ENCODE measurements around the gene STARD8. TPM values are rescaled to one million over a fixed set of nuclear protein-coding genes. Genes with fewer than 3 reads are reported as not detected.

The STARD8 gene
- total and polyA plus RNA-seq, 3 donors from 2014 or later = 2.3 to 4.0 (median 3.1) TPM

DNA sequence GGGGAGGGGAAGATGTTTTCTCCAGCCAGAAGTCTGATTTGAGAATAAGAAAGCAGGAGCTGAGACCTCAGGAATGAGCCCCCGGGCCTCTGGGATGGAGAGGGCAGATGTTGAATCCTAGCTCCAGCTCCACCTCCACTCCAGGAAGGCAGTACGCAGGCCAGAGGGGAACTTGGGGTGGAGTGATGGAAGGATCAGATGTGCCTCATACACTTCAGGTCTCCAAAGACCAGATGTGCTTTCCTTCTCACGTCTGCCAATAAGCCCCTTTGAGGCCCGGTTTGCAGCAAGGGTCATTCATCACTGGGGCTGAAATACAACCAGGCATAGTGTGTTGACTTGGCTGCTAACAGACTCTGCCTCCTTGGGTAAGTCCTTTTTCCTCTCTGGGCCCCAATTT is 28.1 kb downstream of the STARD8 start:
- DNase-seq = no peak
- 76 to 100% methylated on average over 2 to 4 of the region's 4 CpGs for WGBS, 2 donors
- intact Hi-C loops (cut with DNase I; ENCODE audit: low total_unique reads) = no loop called here
- Histone ChIP-seq H3K27ac (no peak overlapping the region), H3K9me3 (no peaks in the 10 kb centered on the region), H3K4me3 (no peak overlapping the region), H3K27me3 (no peaks in the 10 kb centered on the region), H3K36me3 (ENCODE audit: low read depth, missing control alignments) (no peaks in the 10 kb centered on the region), H3K4me1 (no peaks in the 10 kb centered on the region)
- TF ChIP-seq, protein P1, sequence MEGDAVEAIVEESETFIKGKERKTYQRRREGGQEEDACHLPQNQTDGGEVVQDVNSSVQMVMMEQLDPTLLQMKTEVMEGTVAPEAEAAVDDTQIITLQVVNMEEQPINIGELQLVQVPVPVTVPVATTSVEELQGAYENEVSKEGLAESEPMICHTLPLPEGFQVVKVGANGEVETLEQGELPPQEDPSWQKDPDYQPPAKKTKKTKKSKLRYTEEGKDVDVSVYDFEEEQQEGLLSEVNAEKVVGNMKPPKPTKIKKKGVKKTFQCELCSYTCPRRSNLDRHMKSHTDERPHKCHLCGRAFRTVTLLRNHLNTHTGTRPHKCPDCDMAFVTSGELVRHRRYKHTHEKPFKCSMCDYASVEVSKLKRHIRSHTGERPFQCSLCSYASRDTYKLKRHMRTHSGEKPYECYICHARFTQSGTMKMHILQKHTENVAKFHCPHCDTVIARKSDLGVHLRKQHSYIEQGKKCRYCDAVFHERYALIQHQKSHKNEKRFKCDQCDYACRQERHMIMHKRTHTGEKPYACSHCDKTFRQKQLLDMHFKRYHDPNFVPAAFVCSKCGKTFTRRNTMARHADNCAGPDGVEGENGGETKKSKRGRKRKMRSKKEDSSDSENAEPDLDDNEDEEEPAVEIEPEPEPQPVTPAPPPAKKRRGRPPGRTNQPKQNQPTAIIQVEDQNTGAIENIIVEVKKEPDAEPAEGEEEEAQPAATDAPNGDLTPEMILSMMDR (IDR thresholded peaks at IDR 0.05) = no peak
- TF ChIP-seq POLR2A (IDR thresholded peaks at IDR 0.05) = no peak

DNA sequence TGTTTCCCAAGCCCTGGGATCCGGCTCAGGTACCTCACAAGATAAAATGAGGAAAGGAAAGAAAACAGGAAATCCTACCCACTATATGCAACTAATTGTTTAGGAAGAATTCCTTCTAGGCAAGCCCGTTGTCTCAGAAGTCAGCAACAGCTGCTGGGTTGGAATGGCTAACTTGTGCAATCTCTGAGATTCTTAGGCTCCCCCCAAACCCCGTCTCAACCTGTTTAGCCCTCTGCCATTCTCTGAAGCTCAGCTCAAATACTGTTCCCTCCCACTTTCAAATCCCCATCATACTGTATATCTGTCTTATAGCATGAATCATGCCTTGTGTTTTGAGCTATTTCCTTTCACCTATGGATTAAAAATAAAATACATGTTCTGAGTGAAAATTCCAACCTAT is 28.9 kb downstream of the STARD8 start:
- no peaks in the 10 kb centered on the region for H3K36me3 ChIP-seq (ENCODE audit: low read depth, missing control alignments)
- intact Hi-C loops (cut with DNase I; ENCODE audit: low total_unique reads) = no loop called here
- 69 to 78% methylated on average over 3 of the region's 3 CpGs for WGBS, 2 donors
- H3K27ac ChIP-seq = no peak overlapping the region
- H3K9me3 ChIP-seq = no peaks in the 10 kb centered on the region
- H3K4me1 ChIP-seq = no peaks in the 10 kb centered on the region
- DNase-seq = no peak
- TF ChIP-seq, protein P1 (IDR thresholded peaks at IDR 0.05) = no peak
- TF ChIP-seq POLR2A (IDR thresholded peaks at IDR 0.05) = no peak
- no peak overlapping the region for H3K4me3 ChIP-seq
- no peaks in the 10 kb centered on the region for H3K27me3 ChIP-seq

DNA sequence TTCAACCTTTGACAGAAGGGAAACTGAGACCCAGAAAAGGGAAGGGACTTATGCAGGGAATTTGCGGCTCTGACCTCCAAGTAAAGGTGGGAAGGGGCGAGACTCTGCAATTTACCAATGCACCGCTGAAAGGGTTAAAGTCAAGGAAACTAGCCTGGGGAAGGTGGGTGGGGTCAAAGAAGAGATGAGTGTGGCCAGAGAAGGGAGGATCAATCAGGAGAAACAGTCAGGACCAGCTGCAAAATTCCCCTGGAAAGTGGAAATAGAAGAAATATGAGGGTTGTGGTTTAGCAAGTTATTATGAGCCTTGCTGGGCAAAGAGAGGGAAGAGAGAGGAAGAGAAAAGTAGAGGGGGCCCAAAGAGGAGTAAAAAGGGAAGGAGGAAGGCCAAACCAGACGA is 30.5 kb downstream of the STARD8 start:
- H3K4me1 ChIP-seq = no peaks in the 10 kb centered on the region
- 70 to 79% methylated on average over 4 of the region's 4 CpGs for WGBS, 2 donors
- no peaks in the 10 kb centered on the region for H3K27me3 ChIP-seq
- H3K36me3 ChIP-seq (ENCODE audit: low read depth, missing control alignments) = no peaks in the 10 kb centered on the region
- TF ChIP-seq POLR2A (IDR thresholded peaks at IDR 0.05) = no peak
- TF ChIP-seq, protein P1 (IDR thresholded peaks at IDR 0.05) = no peak
- no peak overlapping the region for H3K4me3 ChIP-seq
- no peak overlapping the region for H3K27ac ChIP-seq
- intact Hi-C loops (cut with DNase I; ENCODE audit: low total_unique reads) = no loop called here
- DNase-seq = no peak
- H3K9me3 ChIP-seq = no peaks in the 10 kb centered on the region

DNA sequence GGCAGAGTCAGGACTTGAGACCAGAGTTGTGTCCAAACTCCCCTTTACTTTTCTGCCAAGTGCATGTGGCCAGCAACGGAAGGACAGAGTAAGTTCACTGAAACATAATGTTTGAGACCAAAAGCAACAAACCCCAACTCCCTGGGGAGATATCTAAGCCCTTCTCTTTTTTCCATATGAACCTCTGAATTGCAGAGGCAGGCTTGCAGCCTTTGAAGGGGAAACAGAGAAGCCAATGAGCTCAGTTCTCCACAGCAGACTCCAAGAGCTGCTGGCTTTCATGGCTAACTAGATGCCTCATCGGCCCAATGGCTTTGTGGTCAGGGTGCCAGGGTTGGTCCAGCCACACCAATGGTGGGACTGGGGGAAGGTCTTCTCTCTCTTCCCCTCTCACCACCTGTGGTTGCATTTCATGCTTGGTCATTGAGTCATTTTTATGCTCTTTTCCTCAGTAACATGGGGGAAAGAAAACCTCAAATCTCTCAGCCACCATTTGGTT is 34.0 kb downstream of the STARD8 start:
- DNase-seq = no peak

DNA sequence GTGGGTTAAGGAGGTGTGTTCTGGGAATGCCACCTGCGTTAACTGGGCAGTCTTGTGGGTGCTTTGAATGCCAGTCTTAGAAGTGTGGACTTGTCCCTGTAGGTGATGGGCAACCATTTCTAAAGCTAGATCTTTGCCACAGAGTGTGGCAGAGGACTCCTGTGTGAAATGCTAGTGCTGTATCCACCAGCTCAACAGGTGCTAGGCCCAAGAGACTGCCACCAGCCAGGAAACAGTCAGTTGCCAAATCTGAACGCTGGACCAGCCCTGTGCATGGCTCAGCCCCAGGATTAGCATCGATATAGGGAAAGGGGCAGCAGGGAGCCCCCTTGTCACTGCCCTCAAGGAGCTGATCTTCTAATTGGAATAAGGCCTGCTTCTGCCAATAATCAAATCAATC is 35.3 kb downstream of the STARD8 start:
- no peaks in the 10 kb centered on the region for H3K36me3 ChIP-seq (ENCODE audit: low read depth, missing control alignments)

More for the DNA sequence above, 34.0 kb downstream of the STARD8 start:
- Histone ChIP-seq H3K4me3 (no peak overlapping the region), H3K36me3 (ENCODE audit: low read depth, missing control alignments) (no peaks in the 10 kb centered on the region), H3K9me3 (no peaks in the 10 kb centered on the region), H3K27me3 (no peaks in the 10 kb centered on the region), H3K27ac (no peak overlapping the region), H3K4me1 (no peaks in the 10 kb centered on the region)
- intact Hi-C loops (cut with DNase I; ENCODE audit: low total_unique reads) = no loop called here
- WGBS, 2 donors = 38 to 55% methylated on average over 2 of the region's 2 CpGs
- no peak for TF ChIP-seq POLR2A (IDR thresholded peaks at IDR 0.05)
- TF ChIP-seq, protein P1 (IDR thresholded peaks at IDR 0.05) = no peak

More for the DNA sequence above, 35.3 kb downstream of the STARD8 start:
- H3K4me3 ChIP-seq = no peak overlapping the region
- DNase-seq = no peak
- 81 to 90% methylated on average over 2 to 3 of the region's 3 CpGs for WGBS, 2 donors
- TF ChIP-seq, protein P1 (IDR thresholded peaks at IDR 0.05) = no peak
- no peak for TF ChIP-seq POLR2A (IDR thresholded peaks at IDR 0.05)
- H3K9me3 ChIP-seq = no peaks in the 10 kb centered on the region
- no peaks in the 10 kb centered on the region for H3K27me3 ChIP-seq
- H3K4me1 ChIP-seq = no peaks in the 10 kb centered on the region
- no peak overlapping the region for H3K27ac ChIP-seq
- intact Hi-C loops (cut with DNase I; ENCODE audit: low total_unique reads) = no loop called here

Data from testis (tissue), 3 donors.